Neuronal stem cell (in vitro differentiated cells): ENCODE results near the gene FOSB.

Experiments used
- DNase-seq: peaks from one replicate; pipeline ENCODE4 v3.0.0-alpha.2; 2013; ENCODE audit warnings: low spot score
- H2AFZ ChIP-seq: one replicate; pipeline ENCODE4 v1.6.1; 2013; ENCODE audit warnings: mild to moderate bottlenecking, low read length, inconsistent platforms
- H2AK5ac ChIP-seq: 2 replicates; pipeline ENCODE4 v1.6.1; 2013; ENCODE audit warnings: low read depth, mild to moderate bottlenecking, inconsistent platforms, low read length, moderate library complexity, mixed read lengths
- H2BK120ac ChIP-seq: 2 replicates; pipeline ENCODE4 v1.6.1; 2013; ENCODE audit warnings: low read depth, mild to moderate bottlenecking, inconsistent platforms, low read length, moderate library complexity, mixed read lengths
- H2BK12ac ChIP-seq: one replicate; pipeline ENCODE4 v1.6.1; 2013; ENCODE audit warnings: low read length, inconsistent platforms
- H2BK15ac ChIP-seq: 2 replicates; pipeline ENCODE4 v1.6.1; 2013; ENCODE audit warnings: mild to moderate bottlenecking, low read length, inconsistent platforms, mixed read lengths
- H2BK5ac ChIP-seq: one replicate; pipeline ENCODE4 v1.6.1; 2013; ENCODE audit warnings: inconsistent platforms, mild to moderate bottlenecking, low read length, moderate library complexity
- H3K14ac ChIP-seq: one replicate; pipeline ENCODE4 v1.6.1; 2013; ENCODE audit warnings: low read length, inconsistent platforms
- H3K18ac ChIP-seq: 2 replicates; pipeline ENCODE4 v1.6.1; 2013; ENCODE audit warnings: low read length, inconsistent platforms
- H3K23ac ChIP-seq: 2 replicates; pipeline ENCODE4 v1.6.1; 2013; ENCODE audit warnings: low read depth, mild to moderate bottlenecking, mixed read lengths, low read length, inconsistent platforms; ENCODE audit not compliant: poor library complexity
- H3K27ac ChIP-seq: replicated peaks from 3 replicates; pipeline ENCODE4 v1.5.1; 2013; ENCODE audit warnings: low read length, inconsistent platforms
- H3K27me3 ChIP-seq, 3 experiments: 2 replicates each; pipeline ENCODE4 v1.6.1; 2013; ENCODE audit warnings: low read length in 3 of 3, mild to moderate bottlenecking in 2 of 3, inconsistent platforms in 1 of 3, low read depth in 1 of 3, mixed read lengths in 1 of 3, moderate library complexity in 1 of 3; ENCODE audit not compliant: control insufficient read depth in 3 of 3, insufficient read depth in 3 of 3
- H3K36me3 ChIP-seq, 2 donors: replicated peaks in 1 of 2; 2 replicates each; pipeline ENCODE4 v1.6.1; 2013; ENCODE audit warnings: low read length in 2 of 2; ENCODE audit not compliant: control insufficient read depth in 2 of 2, insufficient read depth in 2 of 2
- H3K4ac ChIP-seq: 2 replicates; pipeline ENCODE4 v1.6.1; 2013; ENCODE audit warnings: inconsistent platforms, mild to moderate bottlenecking, low read length, moderate library complexity
- H3K4me1 ChIP-seq, 2 donors: 1 replicate in 1 of 2; 2 replicates in 1 of 2; pipeline ENCODE4 v1.6.1; 2013; ENCODE audit warnings: low read length in 2 of 2, low read depth in 1 of 2; ENCODE audit not compliant: control insufficient read depth in 2 of 2, insufficient read depth in 1 of 2
- H3K4me2 ChIP-seq: one replicate; pipeline ENCODE4 v1.6.1; 2013; ENCODE audit warnings: mild to moderate bottlenecking, low read length, inconsistent platforms; ENCODE audit not compliant: insufficient read depth, poor library complexity, severe bottlenecking
- H3K4me3 ChIP-seq, 2 donors: 2 replicates each; pipeline ENCODE4 v1.5.1; 2013; ENCODE audit warnings: low read length in 2 of 2, mild to moderate bottlenecking in 2 of 2, inconsistent platforms in 1 of 2, moderate library complexity in 1 of 2
- H3K79me1 ChIP-seq: one replicate; pipeline ENCODE4 v1.6.1; 2013; ENCODE audit warnings: low read depth, mild to moderate bottlenecking, inconsistent platforms, low read length, moderate library complexity
- H3K9ac ChIP-seq: one replicate; pipeline ENCODE4 v1.6.1; 2013; ENCODE audit warnings: mild to moderate bottlenecking, low read depth, low read length, inconsistent platforms; ENCODE audit not compliant: poor library complexity
- H3K9me3 ChIP-seq, 2 donors: replicated peaks in 1 of 2; 2 replicates each; pipeline versions ENCODE3 to v1.6.1; 2013; ENCODE audit warnings: low read length in 2 of 2, mild to moderate bottlenecking in 2 of 2, inconsistent platforms in 1 of 2, low read depth in 1 of 2, mixed read lengths in 1 of 2, moderate library complexity in 1 of 2; ENCODE audit not compliant: control insufficient read depth in 2 of 2, insufficient read depth in 1 of 2
- H4K8ac ChIP-seq: one replicate; pipeline ENCODE4 v1.6.1; 2013; ENCODE audit warnings: low read depth, mild to moderate bottlenecking, inconsistent platforms, low read length, moderate library complexity
- H4K91ac ChIP-seq: one replicate; pipeline ENCODE4 v1.6.1; 2013; ENCODE audit warnings: low read length, low read depth, mild to moderate bottlenecking, inconsistent platforms; ENCODE audit not compliant: poor library complexity
- WGBS, 2 donors: extraction: QIAGEN DNeasy Blood & Tissue Kit; methylation state at CpG; one replicate each; pipeline ENCODE4 v1.1.7; 2013; ENCODE audit warnings: missing lambda C conversion rate in 2 of 2, mixed read lengths in 1 of 2; ENCODE audit not compliant: insufficient read length in 2 of 2, insufficient replicate concordance in 1 of 2; ENCODE audit errors: extremely low coverage in 2 of 2; 5-methylcytosine and 5-hydroxymethylcytosine counted together

The FOSB gene

DNA sequence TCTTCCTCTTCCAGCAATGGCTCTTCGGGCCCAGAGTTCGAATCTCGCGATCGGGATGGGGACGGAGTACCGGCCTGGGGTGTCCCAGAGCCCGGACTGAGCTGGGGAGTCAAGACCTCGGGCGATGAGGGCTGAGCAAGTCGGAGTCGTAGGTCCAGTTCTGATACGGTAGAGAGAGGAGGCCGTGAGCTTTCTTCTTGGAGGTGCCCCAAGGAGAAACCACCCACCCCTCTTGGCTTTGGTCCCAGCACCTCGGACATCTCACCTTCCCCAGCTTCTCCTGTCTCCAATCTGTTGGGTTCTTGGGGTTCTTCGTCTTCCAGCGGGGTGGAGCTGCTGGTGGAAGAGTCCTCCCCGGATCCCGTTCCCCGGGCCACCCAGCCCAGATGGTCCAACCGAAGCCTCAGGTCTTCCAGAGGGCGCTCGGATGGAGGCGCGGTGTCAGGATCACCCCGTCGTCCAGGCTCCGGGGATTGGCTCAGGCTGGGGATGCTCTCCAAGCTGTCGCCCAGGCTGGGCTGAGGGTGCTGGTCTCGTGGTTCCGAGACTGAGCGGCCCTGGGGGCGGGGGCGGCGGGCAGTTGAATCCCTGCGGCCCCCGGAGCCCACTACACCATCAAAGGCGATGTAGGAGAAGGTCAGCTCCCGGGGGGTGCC is 26.6 kb downstream of the FOSB start:
- Histone ChIP-seq H3K9me3 (no peaks in the 10 kb centered on the region), H2BK12ac (no peak overlapping the region), H3K14ac (no peak overlapping the region), H2AFZ (no peak overlapping the region), H2BK15ac (no peak overlapping the region), H3K4me2 (no peak overlapping the region), H3K4ac (no peak overlapping the region), H3K36me3 (peaks cover 0 to 9% of the 10 kb centered on the region in 2 donors), H2AK5ac (no peak overlapping the region), H3K4me3 (no peak overlapping the region), H3K27me3 (peaks cover 13 to 30% (median 18%) of the 10 kb centered on the region in 3 experiments), H3K4me1 (peaks cover 10 to 20% of the 10 kb centered on the region in 2 donors), H3K27ac (no peak overlapping the region), H4K91ac (no peak overlapping the region), H2BK120ac (no peak overlapping the region), H4K8ac (no peak overlapping the region), H3K23ac (no peak overlapping the region), H3K79me1 (no peaks in the 10 kb centered on the region), H3K18ac (no peak overlapping the region), H3K9ac (no peak overlapping the region), H2BK5ac (no peak overlapping the region)
- no peak for DNase-seq
- WGBS, 2 donors: no CpG with 5 or more reads among the region's 39 CpGs

DNA sequence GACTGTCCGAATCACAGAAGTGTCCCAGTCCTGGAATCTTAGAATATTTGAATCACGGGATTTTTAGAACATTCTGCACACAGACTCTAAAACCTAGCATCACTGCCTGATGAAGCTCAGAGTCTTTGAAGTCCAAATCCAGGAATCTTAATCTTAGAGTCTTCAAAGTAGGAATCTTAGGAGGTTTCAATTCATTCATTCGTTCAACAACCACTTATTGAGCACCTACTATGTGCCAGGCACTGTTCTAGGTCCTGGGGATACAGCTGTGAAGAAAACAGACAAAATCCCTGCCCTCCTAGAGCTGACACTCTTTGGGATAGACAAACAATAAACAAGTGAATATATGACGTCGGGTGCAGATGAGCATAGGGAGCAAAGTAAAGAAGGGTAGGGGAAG is 27.4 kb downstream of the FOSB start:
- Histone ChIP-seq H2BK15ac (no peak overlapping the region), H4K91ac (no peak overlapping the region), H3K9me3 (no peaks in the 10 kb centered on the region), H3K4me2 (no peak overlapping the region), H3K18ac (no peak overlapping the region), H3K79me1 (no peaks in the 10 kb centered on the region), H3K4me1 (peaks cover 10 to 21% of the 10 kb centered on the region in 2 donors), H3K14ac (no peak overlapping the region), H3K36me3 (peaks cover 0 to 9% of the 10 kb centered on the region in 2 donors), H3K27ac (no peak overlapping the region), H2BK5ac (no peak overlapping the region), H2BK120ac (no peak overlapping the region), H3K27me3 (peaks cover 18 to 36% (median 26%) of the 10 kb centered on the region in 3 experiments), H2AK5ac (no peak overlapping the region), H2AFZ (no peak overlapping the region), H3K23ac (no peak overlapping the region), H3K4me3 (no peak overlapping the region), H3K4ac (no peak overlapping the region), H2BK12ac (no peak overlapping the region), H3K9ac (no peak overlapping the region), H4K8ac (no peak overlapping the region)
- DNase-seq: no peak
- no CpG with 5 or more reads among the region's 5 CpGs for WGBS, 2 donors

DNA sequence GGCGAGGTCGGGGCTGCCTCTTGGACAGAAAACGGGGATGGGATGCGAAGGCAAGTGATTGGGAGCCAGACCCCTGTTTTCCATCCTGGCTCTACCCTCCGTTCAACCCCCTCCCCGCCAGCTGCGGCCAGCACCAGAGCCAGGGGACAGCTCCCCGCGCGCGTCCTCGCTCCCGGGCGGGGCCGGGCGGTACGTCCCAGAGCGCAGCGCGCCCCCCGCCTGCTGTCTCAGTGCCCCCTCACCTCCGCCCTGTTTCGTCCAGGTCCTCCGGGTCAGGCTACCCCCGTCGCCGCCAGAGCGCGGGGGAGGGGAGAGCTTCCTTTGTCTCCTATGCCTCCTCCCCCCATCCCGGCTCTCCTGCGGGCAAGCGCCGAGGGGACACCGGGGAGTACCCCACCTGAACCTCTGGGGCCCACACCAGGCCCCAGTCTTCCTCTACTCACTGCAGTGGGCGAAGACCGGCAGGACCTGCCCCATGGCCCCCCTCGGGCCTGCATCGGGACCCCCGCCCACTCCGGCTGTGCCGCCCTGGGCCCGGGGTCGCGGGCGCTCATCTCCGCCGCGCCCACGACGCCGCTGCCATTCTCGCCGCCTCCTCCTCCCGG is 28.7 kb downstream of the FOSB start:
- peaks cover 10 to 21% of the 10 kb centered on the region in 2 donors for H3K4me1 ChIP-seq
- no peaks in the 10 kb centered on the region for H3K79me1 ChIP-seq
- H3K18ac ChIP-seq: peak overlapping the region; percentile 81
- H3K14ac ChIP-seq: peak overlapping the region; percentile 50
- H2BK12ac ChIP-seq: no peak overlapping the region
- H2BK120ac ChIP-seq: no peak overlapping the region
- peak overlapping the region; percentile 43 for H3K23ac ChIP-seq
- peak overlapping the region; percentile 10 for H4K8ac ChIP-seq
- no peaks in the 10 kb centered on the region for H3K9me3 ChIP-seq
- peak overlapping the region; percentile 90 for H2AFZ ChIP-seq
- DNase-seq: peak; percentile 72
- no peak overlapping the region for H2BK15ac ChIP-seq
- peaks cover 18 to 38% (median 37%) of the 10 kb centered on the region in 3 experiments for H3K27me3 ChIP-seq
- H3K9ac ChIP-seq: no peak overlapping the region
- H3K36me3 ChIP-seq: peaks cover 0 to 9% of the 10 kb centered on the region in 2 donors
- WGBS, 2 donors: no CpG with 5 or more reads among the region's 54 CpGs
- no peak overlapping the region for H4K91ac ChIP-seq
- peak overlapping the region; percentile 66 to 82 for H3K4me3 ChIP-seq
- no peak overlapping the region for H3K4ac ChIP-seq
- H2BK5ac ChIP-seq: no peak overlapping the region
- H3K4me2 ChIP-seq: peak overlapping the region; percentile 98
- no peak overlapping the region for H3K27ac ChIP-seq
- H2AK5ac ChIP-seq: no peak overlapping the region

DNA sequence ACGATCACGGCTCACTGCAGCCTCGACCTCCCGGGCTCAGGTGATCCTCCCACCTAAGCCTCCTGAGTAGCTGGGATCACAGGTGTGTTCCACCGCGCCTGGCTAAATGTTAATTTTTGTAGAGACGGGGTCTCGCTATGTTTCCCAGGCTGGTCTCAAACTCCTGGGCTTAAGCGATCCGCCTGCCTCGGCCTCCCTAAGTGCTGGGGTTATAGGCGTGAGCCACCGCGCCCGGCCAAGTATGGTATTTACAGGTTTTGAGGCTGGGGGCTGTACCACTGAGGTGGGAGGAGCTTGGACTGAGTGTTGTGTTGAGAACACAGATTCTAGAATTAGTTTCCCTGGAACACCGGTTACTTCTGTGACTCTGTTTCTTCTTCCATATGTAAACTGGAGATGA is 30.0 kb downstream of the FOSB start:
- Histone ChIP-seq H3K4ac (no peak overlapping the region), H2BK15ac (no peak overlapping the region), H3K79me1 (no peaks in the 10 kb centered on the region), H2BK5ac (no peak overlapping the region), H2BK120ac (no peak overlapping the region), H3K36me3 (peaks cover 0 to 9% of the 10 kb centered on the region in 2 donors), H3K14ac (no peak overlapping the region), H3K27me3 (peaks cover 18 to 49% (median 38%) of the 10 kb centered on the region in 3 experiments), H2AK5ac (no peak overlapping the region), H3K23ac (peak overlapping the region; percentile 26), H4K8ac (no peak overlapping the region), H3K18ac (no peak overlapping the region), H3K4me3 (no peak overlapping the region), H3K9ac (no peak overlapping the region), H4K91ac (no peak overlapping the region), H3K4me2 (peak overlapping the region; percentile 2), H3K9me3 (no peaks in the 10 kb centered on the region), H3K27ac (no peak overlapping the region), H3K4me1 (peaks cover 10 to 21% of the 10 kb centered on the region in 2 donors), H2AFZ (no peak overlapping the region), H2BK12ac (no peak overlapping the region)
- no peak for DNase-seq
- WGBS, 2 donors: no CpG with 5 or more reads among the region's 16 CpGs
